DMS53 treated with DMSO at 0.1 percent for 48 hours (cell line): Measurements from ENCODE around the gene KLHL40.

ENCODE experiments used
- DNase-seq: peaks from one replicate; lab custom pipeline; 2025; ENCODE audit not compliant: unreplicated experiment; lab: John Stamatoyannopoulos, UW

KLHL40 gene

DNA sequence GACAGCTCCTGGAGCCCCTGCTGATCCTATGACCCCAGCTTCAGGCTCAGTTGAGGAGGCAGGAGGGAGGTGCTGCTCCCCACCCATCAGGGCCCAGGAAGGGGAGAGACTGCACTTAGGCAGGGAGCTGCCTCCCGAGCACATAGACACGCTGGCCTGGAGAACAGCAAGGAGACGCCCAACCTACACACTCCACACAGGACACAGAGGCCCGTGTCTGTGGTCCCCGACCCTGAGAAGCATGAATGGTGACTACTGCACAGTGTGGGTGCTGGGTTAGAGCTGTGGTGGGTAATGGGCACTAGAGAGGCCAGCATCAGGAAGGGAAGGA is 18.3 kb downstream of the KLHL40 start:
- DNase-seq, result no peak

DNA sequence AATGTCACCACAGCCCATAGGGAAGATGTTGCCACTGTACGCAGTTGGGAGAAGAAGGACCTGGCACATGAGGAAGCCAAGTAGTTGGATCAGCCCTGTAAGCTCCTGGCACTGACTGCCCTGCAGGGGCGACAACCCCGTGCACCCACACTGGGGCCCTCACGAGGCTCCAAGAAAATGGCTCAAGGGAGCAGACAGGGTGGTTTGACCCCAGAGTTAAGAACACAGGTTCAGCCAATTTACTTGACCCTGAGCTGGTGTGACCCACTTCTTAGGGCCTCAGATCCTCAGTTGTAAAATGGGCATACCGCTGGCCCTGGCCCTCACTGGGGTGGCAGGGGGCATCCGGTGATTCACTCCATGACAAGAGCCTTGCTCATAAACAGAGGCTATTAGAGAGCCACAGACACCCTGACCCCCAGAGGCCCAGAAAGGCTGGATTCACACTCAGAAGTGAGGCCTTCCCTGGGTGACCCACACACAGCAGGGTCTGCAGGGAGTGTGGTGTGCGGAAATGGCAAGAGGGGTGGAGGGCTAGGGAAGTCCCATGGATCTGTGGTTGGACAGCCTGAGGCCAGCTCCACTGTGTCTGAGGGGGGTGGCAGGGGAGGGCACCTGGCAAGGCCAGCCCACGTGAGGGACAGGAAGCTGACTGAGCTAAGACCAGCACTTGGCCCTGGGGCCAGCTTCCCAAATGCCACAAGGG is 19.0 kb downstream of the KLHL40 start:
- DNase-seq, result no peak

DNA sequence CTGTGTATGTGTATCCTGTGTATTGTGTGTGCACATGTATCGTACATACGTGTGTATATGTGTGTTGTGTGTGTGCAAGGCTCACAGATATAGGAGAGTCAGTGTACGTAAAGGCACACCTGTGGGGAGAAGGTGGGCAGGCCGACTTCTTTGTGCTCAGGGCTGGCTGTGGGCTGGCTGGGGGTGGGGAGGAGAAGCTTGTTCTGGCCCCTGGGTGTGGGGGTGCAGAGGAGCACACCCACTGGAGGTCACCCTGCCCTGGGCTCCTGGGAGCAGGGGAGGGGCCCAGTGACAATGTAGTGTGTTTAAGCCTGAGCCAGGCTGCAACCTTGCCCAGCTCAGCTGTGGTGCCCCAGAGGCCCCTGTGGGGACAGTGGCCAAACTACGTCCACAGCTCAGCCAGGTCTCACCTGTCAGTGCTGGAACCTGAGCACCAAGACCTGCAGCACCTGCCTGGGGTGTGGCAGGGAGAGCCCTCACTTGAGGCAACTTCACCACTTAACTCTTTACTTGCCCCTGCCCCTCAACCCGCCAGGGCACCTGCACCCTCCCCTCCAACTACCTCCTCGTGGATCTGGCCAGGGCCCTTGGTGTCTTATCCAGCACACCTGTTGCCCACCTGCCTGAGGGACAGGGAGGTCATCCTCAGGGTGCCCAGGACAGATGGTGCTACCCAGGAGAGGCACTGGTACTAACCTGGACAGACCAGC is 19.9 kb downstream of the KLHL40 start:
- DNase-seq, result no peak

DNA sequence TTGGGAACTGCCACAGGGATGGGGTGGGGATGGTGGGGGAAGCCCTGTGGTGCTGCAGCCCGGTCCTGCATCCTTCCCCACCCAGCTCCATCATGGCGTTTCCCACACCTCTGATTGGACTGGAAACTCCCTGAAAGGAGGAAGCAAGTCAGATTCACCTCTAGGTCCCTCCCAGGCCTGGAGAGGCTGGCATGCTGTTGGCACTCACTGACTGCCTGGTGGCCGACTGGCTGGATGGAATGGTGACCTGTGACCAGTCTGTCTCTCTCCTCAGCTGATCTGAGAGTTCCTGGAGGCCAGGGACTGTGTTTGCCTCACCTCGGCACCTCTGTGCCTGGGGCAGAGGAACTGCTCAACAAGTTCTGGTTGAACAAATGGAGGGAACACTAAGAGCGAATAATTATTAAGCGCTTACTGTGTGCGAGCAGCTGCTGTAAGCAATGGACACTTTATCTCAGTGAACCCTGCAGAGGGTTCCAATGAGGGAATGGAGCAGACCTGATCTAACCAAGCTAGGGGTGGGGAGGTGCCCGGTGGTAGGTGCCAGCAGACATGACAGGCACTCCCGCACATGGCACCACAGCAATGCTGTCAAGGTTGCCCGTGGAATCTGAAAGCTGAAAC is 20.7 kb downstream of the KLHL40 start:
- no peak for DNase-seq

DNA sequence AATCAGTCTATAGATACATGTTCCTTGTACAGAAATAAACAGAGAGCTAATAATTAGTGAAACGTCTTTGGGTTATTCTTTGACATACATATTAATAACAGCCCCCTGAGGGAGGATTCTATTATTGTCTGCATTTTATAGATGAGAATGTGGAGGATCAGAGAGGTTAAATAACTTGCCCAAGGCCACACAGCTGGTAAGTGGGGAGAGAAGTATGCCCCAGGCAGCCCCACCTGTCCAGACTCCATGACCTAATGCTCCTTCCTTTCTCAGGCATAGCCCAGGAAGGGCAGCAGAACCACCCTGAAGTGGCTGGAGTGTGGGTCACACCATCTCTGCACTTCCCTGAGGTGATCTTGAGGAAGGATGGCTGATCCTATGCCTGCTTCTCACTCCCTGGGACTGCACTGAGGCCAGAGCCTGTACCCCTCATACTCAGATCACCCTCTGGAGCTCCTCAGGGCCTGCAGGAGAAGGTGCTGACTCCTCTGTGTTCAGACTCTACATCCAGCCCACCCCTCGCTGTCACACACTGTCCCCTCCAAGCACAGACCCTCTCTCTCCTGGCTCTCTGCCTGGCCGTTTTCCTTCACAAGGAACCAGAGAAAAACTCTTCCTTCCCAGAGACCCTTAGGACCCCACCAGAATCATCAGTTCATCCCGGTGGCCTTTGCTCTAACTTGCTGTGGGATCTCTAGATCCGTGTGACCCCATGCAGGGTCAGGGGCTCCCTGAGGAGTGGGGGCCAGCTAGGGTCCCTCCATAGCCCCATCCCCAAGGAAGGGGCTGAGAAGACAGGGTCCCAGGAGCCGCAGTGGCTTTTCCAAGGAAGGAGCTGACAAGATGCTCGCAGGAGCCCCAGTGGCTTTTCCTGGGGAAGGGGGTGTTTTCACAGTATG is 21.6 kb downstream of the KLHL40 start:
- DNase-seq, result no peak

DNA sequence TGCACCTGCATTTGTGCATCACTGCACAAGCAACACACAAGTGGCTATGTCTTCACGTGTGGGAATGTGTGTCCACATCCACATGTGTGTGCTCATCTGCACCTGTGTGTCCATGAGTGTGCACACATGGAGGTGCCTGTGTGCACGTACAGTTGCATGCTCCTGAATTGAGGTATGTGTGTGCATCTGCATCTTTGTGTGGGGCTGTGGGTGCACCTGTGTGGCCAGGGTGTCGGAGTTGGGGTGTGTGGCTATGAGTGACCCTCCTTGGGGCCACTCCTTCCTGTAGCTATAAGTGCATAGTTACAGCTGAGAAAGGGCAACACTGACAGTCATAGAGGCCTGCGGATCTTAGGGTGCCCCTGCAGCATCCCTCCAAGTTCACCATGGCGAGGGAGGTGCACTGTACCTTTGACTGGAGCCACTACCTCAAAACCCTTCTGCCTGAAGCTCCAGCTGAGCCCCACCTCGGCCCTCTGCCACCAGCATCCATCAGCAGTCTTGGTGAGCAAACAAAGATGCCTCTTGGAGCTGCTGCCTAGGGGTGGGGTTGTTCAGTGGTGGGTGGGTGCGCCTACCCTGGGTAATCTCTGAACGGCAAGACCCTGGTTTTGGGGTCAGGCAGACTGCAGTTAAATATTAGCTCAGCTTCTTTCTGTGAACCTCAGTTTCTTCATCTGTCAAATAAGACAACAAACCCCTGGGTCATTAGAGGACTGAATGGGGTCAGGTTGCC is 22.5 kb downstream of the KLHL40 start:
- DNase-seq, result no peak

DNA sequence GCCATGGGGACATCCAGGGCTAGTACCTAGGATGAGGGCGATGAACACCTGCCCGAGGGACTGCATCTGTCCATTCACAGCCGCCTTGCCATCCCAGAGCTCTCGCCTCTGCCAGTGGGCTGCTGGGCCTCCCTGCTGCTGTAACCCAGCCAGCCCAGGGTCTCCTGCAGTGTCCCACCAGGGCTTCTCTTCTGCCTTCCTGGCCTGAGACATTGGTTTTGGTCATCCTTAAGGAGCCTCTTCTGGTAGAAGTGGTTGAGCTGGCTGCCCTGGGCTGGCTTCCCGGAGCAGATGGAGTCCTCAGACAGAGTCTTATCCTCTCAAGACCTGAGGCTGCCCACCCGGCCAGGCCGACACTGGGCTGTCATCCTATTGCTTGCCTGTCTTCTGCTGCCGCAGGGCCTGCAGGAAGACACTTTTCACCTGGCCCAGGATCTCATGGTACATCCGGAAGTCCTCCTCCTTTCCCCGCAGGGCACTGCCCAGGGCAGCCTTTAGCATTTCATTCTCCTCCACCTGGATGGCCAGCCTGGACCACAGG is 23.3 kb downstream of the KLHL40 start:
- no peak for DNase-seq

DNA sequence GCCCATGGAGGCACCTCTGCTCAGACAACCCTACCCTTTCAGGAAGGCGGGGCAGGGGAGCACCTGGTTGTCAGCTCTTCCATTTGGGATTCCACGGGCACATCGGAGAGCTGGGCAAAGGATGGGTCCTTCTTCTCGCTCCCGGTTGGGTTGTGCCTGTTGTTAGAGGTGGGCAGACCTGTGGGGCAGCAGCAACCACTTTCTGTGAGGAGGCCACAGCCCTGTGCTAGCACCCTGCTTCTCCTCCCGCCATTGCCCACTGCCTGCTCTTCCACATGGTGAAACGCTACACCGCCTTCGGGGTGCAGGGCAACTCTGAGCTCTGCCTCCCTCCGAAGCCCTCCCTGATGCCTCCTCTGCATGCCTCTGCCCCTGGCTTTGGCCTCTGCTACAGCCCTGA is 24.3 kb downstream of the KLHL40 start:
- DNase-seq, result no peak

DNA sequence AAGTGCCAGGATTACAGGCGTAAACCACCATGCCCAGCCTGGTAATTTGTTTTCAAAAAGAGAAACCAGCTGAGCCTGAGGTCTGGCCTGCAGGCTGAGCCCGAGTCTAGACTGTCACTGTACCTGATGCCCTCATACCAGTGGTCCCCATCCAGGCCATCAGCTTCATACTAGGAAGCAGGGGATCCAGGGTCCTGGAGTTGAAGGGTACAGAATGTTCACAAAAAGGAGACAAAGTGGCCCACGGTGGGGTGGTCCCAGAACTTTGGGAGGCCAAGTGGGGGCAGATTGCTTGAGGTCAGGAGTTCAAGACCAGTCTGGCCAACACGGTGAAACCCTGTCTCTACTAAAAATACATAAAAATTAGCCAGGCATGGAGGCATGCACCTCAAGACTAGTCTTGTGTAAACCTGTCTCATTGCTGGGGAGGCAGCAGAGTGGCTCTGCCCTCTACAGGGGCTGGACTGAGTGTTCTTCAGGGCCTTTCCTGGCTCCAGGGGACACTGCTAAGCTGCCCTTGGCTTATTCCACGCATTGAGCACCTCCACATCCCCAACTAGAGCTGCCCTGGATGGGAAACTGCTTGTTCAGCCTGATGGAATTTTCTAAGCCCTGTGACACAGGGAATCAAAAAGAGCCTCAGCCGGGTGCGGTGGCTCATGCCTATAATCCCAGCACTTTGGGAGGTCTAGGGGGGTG is 25.1 kb downstream of the KLHL40 start:
- DNase-seq, result no peak

DNA sequence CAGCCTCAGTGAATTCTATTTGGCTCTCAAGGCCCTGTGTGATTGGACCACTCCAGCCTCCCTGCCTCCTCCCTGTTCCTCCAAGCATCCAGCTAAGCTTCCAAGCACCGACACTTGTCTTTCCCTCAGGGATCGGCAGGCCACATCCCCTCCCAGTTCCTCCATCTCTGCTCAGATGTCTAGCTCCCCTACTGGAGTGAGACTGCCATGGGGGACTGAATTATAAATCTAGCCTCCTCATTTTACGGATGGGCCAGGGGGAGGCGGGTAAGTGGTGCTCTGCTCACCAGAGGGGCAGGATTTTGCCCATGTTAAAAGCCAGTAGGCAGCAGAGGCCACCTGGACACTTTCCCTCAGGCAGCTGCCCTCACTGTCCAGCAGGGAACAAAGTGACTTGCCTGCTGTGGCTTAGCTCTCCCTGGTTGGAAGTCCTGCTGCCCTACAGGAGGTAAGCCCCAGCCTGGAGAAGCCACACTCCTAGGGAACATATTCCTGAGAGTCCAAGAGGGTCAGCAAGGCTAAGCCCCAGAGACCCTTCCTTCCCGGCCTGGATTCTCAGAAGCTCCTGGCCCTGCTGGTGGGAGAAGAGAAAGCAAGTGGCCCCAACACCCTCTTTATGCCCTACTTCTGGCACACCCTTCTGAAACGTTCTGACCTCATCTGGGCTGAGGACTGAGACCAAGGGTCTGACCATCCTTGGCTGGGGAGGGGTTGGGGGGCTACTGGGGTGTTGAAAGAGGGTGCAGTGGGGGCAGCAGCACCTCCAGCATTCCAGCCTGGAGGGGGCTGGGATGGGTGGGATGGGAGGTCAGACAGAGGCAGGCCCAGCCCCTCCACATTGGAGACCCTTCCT is 26.4 kb downstream of the KLHL40 start:
- DNase-seq, result no peak

DNA sequence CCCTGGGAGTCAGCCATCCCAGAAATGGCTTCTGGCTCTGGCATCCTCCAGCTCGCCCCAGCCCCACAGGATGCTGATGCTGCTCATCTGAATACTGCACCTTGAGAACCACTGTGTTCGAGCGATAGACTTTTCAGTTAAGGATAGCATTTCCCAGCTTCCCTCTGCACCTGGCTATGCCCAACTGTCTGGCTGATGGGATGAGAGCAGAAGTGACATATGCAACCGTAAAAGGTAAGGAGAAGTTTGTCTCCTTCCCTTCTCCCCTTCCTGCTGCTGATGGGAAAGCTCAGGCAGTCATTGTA is 27.0 kb downstream of the KLHL40 start:
- DNase-seq, result no peak

DNA sequence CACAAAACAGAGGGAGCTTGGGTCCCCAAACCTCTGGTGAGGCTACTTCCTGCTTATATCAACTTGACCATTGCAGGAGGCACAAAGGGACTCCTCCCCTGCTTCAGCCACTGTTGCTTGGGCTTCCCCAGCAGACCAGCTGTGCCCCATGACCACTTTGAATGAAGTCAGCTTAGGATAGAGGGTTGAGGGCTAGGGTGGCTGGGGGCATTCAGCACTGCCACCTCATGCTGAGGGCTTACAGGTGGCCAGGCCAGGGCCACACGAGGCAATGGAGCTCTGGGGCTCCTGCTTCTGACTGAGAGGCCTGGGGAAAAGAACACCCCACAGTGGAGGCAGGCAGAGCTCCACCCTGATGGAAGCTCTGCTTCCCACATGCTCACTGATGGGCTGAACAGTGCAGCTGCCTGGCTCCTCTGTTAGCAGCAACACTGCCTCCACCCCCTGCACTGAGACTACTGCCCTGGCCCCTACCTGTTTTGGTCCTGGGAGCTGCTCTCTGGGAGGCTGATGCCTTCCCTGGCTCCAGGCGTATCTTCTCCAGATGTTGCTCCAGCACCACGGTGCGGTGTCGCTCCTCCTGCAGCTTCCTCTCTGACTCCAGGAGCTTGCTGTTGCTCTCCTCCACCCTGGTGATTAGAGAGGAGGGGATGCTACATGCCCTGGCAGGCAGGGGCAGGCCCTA is 27.5 kb downstream of the KLHL40 start:
- DNase-seq, result no peak

DNA sequence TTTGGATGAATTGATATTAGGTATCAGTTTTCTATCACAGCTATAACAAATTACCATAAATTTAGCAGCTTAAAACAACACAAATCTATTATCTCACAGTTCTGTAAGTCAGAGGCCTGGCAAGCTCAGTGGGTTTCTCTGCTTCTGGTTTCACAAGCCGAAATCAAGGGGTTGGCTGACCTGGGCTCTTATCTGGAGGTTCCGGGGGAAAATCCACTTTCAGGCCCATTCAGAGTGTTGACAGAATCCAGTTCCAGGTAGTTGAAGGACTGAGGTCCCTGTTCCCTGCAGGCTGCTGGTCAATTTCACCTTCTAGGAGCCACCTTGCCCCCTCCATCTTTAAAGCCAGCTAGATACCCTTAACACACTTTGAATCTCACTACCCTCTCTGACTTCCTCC is 28.4 kb downstream of the KLHL40 start:
- DNase-seq, result no peak

DNA sequence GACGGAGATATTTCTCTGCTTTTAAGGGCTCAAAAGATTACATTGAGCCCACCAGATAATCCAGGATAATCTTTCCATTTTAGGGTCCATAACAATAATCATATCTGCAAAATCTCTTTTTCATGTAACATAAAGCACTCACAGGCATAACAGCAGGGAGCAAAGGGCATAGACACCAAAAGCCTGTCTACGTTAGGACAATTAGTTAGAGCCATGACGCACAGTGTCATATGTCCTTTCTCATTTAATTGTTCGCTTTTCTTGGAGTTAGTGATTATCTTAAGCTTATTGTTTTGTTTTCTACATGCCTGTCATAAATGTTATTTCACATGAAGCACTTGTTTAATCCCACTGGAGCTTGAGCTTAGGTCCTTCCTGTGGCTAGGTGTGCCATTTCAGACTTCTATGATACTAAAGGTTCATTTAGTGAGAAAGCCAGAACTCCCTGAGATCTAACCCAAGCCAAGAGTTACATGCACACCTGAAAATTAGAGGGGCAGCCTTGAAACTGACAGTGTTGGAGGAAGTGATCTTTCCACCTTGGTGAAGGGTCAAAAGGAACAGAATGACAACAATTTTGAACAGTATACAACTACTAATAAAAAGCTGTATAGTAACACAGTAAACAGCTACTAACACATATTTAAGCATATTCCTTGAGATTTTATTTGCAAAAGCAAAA is 29.0 kb downstream of the KLHL40 start:
- DNase-seq, result no peak

DNA sequence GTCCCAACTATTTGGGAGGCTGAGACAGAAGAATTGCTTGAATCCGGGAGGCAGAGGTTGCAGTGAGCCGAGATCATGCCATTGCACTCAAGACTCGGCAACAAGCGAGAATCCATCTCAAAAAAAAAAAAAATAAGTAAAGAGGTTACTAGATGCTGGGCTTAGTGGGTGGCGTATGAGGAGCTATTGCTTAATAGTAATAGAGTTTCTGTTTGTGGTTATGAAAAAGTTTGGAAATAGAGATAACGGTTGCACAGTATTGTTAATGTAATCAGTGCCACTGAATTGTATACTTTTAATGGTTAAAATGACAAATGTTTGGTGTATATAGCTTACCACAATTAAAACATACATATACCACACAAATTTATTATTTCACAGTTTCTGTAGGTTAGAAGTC is 32.0 kb downstream of the KLHL40 start:
- no peak for DNase-seq

DNA sequence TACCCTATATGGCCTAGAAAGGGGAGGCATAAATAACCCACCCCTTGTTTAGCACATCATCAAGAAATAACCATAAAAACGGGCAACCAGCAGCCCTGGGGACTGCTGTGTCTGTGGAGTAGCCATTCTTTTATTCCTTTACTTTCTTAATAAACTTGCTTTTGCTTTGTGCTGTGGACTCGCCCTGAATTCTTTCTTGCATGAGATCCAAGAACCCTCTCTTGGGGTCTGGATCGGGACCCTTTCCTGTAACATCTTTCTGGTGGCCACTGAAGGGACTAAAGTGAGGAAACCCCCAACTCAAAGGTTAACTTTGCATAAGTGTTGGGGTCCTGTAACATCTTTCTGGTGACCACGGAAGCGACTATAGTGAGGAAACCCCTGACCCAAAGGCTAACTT is 33.0 kb downstream of the KLHL40 start:
- no peak for DNase-seq

DNA sequence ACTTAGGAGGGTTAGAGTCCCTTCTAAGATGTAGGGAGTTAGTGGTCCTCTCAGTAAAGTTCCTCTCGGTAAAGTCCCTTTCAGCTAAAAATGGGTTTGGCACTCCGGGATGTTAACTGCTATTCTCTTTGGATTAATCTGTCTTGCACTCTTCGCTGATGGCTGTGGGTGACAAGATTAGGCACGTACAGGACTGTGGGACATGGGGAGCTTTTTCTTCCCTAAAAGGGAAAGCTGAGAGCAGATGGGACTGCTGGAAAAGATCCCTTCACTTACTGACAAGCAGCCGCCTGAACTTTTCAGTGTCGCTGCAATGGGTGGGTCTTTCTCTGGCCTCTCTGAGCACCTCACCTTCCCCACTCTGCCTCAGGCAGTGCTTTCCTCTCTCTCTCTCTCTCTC is 33.7 kb downstream of the KLHL40 start:
- no peak for DNase-seq

DNA sequence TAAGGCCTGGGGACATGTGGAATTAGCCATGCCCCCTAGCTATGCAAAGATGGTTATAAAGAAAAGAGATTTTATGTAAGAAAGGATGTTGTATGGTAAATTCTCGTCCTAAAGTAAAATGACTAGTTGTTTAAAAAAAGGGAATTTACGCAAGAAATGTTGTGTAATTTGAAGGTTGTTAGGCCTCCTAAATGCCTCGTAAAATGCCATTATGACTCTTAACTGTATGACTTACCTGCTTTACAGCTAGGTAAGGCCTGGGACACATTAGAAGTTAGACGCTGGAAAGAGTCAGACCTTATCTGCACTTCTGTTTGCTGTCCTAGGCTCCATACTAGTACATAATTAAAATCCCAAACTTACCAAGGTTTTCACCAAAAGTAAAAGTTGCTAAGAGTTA is 34.8 kb downstream of the KLHL40 start:
- DNase-seq, result no peak
